NCI-H2081 (cell line): ENCODE data around the gene RASSF10.

ENCODE experiments used
- DNase-seq, 2 experiments: peaks; one replicate each; lab custom pipeline; 2025; lab: John Stamatoyannopoulos, UW

The RASSF10 gene

DNA sequence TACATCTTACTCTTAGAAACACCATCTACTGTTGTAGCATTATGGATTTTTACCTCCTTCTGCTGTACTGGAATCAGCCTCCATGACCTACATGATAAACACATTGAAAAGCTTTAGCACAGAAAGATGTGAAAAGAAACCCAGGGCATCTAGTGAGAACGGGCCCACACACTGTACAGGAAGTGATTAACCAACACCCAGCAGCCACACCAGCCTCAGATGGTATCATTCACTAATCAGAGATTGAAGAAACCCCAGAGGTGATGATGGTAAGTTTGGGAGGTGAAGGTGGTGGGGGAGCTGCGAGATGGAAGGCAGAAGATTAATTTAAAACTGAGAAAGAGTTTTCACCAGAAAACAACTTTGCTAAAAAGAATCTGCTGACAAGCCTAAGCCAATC, 46.1 kb downstream of the RASSF10 start:
- DNase-seq, result no peak

DNA sequence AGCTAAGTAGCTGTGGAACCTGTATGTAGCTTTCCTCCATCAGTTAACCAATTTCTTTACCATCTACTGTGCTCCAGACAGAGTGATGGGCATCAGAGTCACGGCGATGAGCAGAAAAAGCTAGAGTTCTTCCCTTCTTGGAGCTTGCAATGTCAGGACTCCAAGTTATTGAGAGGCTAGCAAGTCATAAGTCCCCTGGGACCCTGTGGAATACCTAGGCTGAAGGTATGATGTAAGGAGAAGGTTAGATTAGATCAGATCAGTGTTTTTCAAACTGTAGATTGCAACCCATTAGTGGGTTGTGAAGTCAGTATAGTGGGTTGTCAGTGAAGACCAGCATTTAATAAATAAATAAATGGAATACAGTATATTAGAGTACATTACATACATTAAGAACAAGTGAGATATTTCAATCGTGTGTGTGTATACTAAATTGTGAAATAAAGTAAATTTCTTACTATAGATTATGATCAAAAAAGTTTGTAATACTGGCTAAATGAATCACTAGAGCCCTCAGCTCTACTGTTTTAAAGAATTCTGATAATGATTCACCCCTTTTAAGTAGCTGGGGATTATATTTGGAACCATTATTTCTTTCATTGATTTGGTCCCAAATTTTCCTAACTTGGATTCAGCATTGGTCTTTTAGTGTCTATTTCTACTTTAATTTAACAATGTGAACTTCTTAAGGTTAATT, 52.3 kb downstream of the RASSF10 start:
- DNase-seq, result no peak
